GM10266 (cell line): ENCODE results near the gene GH2.
A peak's percentile ranks its signal among the peaks of the same experiment; 100 is the strongest.
"Not testable (repeated sequence)": the region's sequence is repeated elsewhere in the genome, so short reads cannot be mapped to it uniquely, and the experiment has no call there.

ENCODE experiments used
- DNase-seq: peaks from one replicate; pipeline ENCODE4 v3.0.0; 2012; ENCODE audit errors: extremely low spot score
- TF ChIP-seq, protein P1 (sequence below): IDR thresholded peaks from 2 replicates; pipeline ENCODE4 v1.5.1; 2012; ENCODE audit warnings: mild to moderate bottlenecking, low read depth; ENCODE audit not compliant: control insufficient read depth, insufficient read depth; ENCODE audit errors: missing control alignments

Gene GH2

GRCh38 chr17:63926164-63926563, 44.4 kb upstream of the GH2 start:
- no peak for DNase-seq

DNA sequence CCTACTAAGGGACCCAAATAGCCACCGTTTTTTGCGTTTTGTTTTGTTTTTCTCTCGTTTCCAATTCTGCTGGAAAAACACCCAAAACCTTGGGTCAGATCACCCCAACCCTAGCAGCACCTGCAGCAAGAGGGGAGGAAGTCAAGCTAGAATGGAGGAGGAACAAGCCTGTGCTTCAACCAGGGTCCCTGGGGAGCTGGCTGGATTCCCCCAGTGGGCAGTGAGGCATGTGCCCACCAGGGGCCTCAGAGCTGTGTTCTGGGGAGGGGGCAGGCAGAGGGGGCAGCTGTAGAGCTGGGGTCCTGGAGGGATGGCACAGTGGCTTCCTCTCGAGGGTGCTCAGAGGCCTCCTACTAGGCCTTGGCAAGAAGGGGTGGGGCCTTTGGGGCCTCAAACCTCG, 43.9 kb upstream of the GH2 start:
- TF ChIP-seq, protein P1, sequence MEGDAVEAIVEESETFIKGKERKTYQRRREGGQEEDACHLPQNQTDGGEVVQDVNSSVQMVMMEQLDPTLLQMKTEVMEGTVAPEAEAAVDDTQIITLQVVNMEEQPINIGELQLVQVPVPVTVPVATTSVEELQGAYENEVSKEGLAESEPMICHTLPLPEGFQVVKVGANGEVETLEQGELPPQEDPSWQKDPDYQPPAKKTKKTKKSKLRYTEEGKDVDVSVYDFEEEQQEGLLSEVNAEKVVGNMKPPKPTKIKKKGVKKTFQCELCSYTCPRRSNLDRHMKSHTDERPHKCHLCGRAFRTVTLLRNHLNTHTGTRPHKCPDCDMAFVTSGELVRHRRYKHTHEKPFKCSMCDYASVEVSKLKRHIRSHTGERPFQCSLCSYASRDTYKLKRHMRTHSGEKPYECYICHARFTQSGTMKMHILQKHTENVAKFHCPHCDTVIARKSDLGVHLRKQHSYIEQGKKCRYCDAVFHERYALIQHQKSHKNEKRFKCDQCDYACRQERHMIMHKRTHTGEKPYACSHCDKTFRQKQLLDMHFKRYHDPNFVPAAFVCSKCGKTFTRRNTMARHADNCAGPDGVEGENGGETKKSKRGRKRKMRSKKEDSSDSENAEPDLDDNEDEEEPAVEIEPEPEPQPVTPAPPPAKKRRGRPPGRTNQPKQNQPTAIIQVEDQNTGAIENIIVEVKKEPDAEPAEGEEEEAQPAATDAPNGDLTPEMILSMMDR = no peak
- DNase-seq = no peak

More at GRCh38 chr17:63926164-63926563, 44.4 kb upstream of the GH2 start:
- TF ChIP-seq, protein P1 = no peak

DNA sequence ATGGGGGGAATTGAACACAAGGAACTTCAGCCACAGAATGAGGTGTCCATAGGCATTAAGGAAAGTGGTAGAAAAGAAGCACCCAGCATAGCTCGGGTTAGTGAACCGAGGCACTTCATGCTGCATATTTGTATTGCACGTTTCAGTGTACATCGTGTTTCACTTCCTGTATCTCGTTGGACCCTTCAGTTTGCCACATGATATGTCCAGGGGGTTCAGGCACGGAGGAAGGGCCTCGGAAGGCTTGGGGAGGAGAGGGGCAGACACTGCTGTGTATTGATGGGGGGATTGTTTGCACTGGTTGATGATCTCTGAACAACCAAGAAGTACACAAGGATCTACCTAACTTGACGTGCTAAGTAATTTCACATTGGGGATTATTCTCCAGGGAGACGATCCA, 40.7 kb upstream of the GH2 start:
- not testable (repeated sequence) for DNase-seq

DNA sequence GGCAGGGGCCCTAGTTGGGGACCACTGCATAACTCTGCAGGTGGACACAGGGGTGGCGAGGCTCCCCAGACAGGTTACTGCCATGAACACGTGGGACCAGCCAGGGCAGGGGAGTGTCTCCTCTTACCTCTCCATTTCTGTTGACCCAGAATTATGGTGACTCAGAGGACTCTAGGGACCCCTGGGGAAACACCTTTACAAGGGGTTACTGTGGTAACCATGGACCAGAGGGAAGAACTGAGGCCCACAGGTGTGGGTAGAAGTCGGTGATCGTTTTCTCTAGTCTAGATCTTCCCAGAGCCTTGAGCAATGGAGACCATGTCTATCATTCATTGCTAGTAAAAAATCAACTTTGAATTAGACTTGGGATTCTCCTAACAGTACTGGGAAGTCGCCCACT, 39.0 kb upstream of the GH2 start:
- not testable (repeated sequence) for DNase-seq

DNA sequence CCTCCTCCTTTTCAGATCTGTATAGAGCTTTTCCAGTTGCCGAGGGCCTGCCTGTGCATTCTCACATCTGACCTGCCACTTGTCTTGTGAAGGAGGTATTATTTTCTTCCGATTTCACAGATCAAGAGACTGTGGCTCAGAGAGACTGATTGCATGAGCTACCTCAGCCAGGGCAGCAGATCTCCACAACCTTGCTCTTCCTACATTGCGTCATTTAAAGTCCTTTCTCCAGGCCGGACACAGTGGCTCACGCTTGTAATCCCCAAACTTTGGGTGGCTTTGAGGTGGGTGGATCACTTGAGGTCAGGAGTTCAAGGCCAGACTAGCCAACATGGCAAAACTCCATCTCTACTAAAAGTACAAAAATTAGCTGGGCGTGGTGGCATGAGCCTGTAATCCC, 38.3 kb upstream of the GH2 start:
- not testable (repeated sequence) for DNase-seq

DNA sequence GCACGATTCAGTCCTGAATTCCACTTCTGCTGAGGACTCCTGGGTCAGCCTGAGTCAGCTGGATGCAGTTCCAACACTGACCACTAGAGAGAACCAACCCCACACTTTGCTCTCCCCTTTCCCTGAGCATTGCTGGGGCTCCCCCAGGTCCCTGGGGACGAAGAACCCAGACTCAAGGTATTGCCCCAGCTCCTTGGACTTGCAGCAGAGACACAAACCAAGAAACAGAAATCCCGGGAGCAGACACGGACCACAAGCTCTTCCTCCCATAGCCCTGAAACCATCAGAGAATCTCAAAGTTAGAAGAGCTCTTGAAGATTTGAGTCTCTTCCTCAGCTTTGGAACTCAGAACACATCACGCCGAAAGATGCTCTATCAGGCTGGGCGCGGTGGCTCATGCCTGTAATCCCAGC, 37.6 kb upstream of the GH2 start:
- TF ChIP-seq, protein P1 = peak; percentile 94
- DNase-seq = peak; percentile 79

- not testable (repeated sequence) for DNase-seq
Measured at GRCh38 chr17:63918789-63919305, 37.1 kb upstream of the GH2 start, which contains the start of gene GH1. Gene GH1, minus strand, starts transcription at chr17:63918839. Its CDS starts 63 bp downstream, at chr17:63918776.

DNA sequence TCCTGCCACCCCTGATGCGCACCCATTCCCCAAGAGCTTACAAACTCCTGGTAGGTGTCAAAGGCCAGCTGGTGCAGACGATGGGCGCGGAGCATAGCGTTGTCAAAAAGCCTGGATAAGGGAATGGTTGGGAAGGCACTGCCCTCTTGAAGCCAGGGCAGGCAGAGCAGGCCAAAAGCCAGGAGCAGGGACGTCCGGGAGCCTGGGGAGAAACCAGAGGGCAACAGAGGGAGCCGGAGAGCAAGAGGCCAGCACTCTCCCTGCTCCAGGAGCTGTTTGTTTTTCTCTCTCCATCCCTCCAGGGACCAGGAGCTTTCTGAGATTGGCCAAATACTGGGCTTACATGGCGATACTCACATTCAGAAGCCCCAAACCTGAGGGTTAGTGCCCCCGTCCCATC, 36.6 kb upstream of the GH2 start:
- TF ChIP-seq, protein P1 = no peak
- no peak for DNase-seq

- TF ChIP-seq, protein P1 = no peak
- no peak for DNase-seq
Measured at GRCh38 chr17:63917646-63918045, 35.9 kb upstream of the GH2 start.

GRCh38 chr17:63917206-63917605, 35.5 kb upstream of the GH2 start:
- not testable (repeated sequence) for DNase-seq
